ENCODE results near the gene NCKIPSD. TPM values are rescaled to one million over a fixed set of nuclear protein-coding genes. Genes with fewer than 3 reads are reported as not detected.

Gene NCKIPSD
- total RNA-seq, 1 donor from 2014 or later: 18.3 TPM

GRCh38 chr3:48623851-48624547 lies 61.7 kb downstream of the NCKIPSD start:
- H3K9me3 ChIP-seq (ENCODE audit: insufficient read depth, low read depth, low read length): no peaks in the 10 kb centered on the region
- H4K20me1 ChIP-seq (ENCODE audit: insufficient read depth, low read length): no peaks in the 10 kb centered on the region
- Mint-ChIP-seq H3K36me3 (ENCODE audit: low read depth, unreplicated experiment) (peaks cover 42% of the 10 kb centered on the region), H3K9me3 (ENCODE audit: unreplicated experiment) (no peaks in the 10 kb centered on the region), H3K27ac (ENCODE audit: unreplicated experiment) (peak overlapping the region; percentile 9), H3K4me1 (ENCODE audit: low read depth, unreplicated experiment) (no peaks in the 10 kb centered on the region), H3K27me3 (ENCODE audit: low read depth, unreplicated experiment) (no peaks in the 10 kb centered on the region), H3K4me3 (ENCODE audit: unreplicated experiment) (no peak overlapping the region)
- H3K4me3 ChIP-seq (ENCODE audit: insufficient read depth, low read depth, low read length): no peak overlapping the region
- no peak overlapping the region for H3K27ac ChIP-seq (ENCODE audit: low read depth, low read length)
- DNase-seq (ENCODE audit: low read depth) (no peak), FAIRE-seq (no peak)
- H3K27me3 ChIP-seq (ENCODE audit: insufficient read depth, low read length): no peaks in the 10 kb centered on the region
- H3K9ac ChIP-seq (ENCODE audit: low read length): no peak overlapping the region
- H2AFZ ChIP-seq (ENCODE audit: low read depth, low read length): no peak overlapping the region
- no peaks in the 10 kb centered on the region for H3K4me1 ChIP-seq (ENCODE audit: insufficient read depth, low read length)
- TF ChIP-seq EZH2 (IDR thresholded peaks at IDR 0.05; ENCODE audit: insufficient read depth, low read length): no peak
- no peak for TF ChIP-seq CTCF (IDR thresholded peaks at IDR 0.05; ENCODE audit: insufficient read depth, low read depth, low read length)
- peaks cover 2% of the 10 kb centered on the region for H3K36me3 ChIP-seq (ENCODE audit: insufficient read depth, low read length)
- no peak overlapping the region for H3K4me2 ChIP-seq (ENCODE audit: low read length)
- no peaks in the 10 kb centered on the region for H3K79me2 ChIP-seq (ENCODE audit: insufficient read depth, low read length)

Small RNAs within 50 kb of the gene (microRNA-seq; reads per million reads assigned to microRNA genes)
- not detected for gene MIR4793

Other genes with a start within 250 kb of the NCKIPSD start
- gene CCDC51, start 245.8 kb downstream of the NCKIPSD start, total RNA-seq: 16.4 and 16.5 TPM in 2 replicates
- gene TMA7, start 245.7 kb downstream of the NCKIPSD start, total RNA-seq: 252 and 272 TPM in 2 replicates
- gene ATRIP, start 239.2 kb downstream of the NCKIPSD start, total RNA-seq: 6.2 and 6.6 TPM in 2 replicates
- gene SHISA5, start 181.7 kb downstream of the NCKIPSD start, total RNA-seq: 333 and 346 TPM in 2 replicates
- 27.5 and 27.8 TPM in 2 replicates for gene PFKFB4, start 129.1 kb downstream of the NCKIPSD start, total RNA-seq
- 2.8 and 3.3 TPM in 2 replicates for gene UCN2, start 122.1 kb downstream of the NCKIPSD start, total RNA-seq
- 25.8 and 28.7 TPM in 2 replicates for gene COL7A1, start 90.6 kb downstream of the NCKIPSD start, total RNA-seq
- 190 and 199 TPM in 2 replicates for gene UQCRC1, start 76.3 kb downstream of the NCKIPSD start, total RNA-seq
- 0.36 and 0.48 TPM in 2 replicates for gene TMEM89, start 64.1 kb downstream of the NCKIPSD start, total RNA-seq
- 30.3 and 32.0 TPM in 2 replicates for gene SLC26A6, start 50.5 kb downstream of the NCKIPSD start, total RNA-seq
- gene CELSR3, start 23.0 kb downstream of the NCKIPSD start, total RNA-seq: 8.6 and 10.2 TPM in 2 replicates
- 92.9 and 104 TPM in 2 replicates for gene IP6K2, start 31.3 kb upstream of the NCKIPSD start, total RNA-seq
- 52.5 and 55.5 TPM in 2 replicates for gene PRKAR2A, start 162.0 kb upstream of the NCKIPSD start, total RNA-seq
- gene SLC25A20, start 213.0 kb upstream of the NCKIPSD start, total RNA-seq: 25.0 and 27.3 TPM in 2 replicates
- 93.6 and 94.6 TPM in 2 replicates for gene ARIH2, start 232.9 kb upstream of the NCKIPSD start, total RNA-seq

Measured in astrocyte (in vitro differentiated cells and primary cell).